ENCODE measurements around the gene CEP83.

CEP83 gene

DNA sequence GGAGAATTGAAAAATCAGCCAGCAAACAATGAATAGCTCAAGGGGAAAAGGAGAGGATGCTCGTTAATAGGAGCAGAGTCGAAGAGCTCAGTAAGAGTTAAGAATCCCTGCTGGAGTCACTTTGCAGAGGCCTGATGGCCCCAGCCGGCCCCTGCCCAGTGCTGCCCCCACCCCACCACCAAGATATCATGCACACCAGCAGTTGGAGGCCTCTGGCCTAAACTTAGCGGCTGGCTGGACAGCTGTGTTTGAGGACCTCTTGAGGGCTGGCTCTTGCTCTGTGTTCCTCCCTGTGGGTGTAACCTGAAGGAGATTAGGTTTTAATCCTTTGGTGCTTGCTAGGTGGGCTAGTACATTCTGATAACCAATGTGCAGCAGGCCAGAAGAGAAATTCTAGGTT lies 169.3 kb downstream of the CEP83 start:
- TF ChIP-seq, protein P1, sequence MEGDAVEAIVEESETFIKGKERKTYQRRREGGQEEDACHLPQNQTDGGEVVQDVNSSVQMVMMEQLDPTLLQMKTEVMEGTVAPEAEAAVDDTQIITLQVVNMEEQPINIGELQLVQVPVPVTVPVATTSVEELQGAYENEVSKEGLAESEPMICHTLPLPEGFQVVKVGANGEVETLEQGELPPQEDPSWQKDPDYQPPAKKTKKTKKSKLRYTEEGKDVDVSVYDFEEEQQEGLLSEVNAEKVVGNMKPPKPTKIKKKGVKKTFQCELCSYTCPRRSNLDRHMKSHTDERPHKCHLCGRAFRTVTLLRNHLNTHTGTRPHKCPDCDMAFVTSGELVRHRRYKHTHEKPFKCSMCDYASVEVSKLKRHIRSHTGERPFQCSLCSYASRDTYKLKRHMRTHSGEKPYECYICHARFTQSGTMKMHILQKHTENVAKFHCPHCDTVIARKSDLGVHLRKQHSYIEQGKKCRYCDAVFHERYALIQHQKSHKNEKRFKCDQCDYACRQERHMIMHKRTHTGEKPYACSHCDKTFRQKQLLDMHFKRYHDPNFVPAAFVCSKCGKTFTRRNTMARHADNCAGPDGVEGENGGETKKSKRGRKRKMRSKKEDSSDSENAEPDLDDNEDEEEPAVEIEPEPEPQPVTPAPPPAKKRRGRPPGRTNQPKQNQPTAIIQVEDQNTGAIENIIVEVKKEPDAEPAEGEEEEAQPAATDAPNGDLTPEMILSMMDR (IDR thresholded peaks at IDR 0.05), result no peak
- no peak for TF ChIP-seq ZFX (IDR thresholded peaks at IDR 0.05; ENCODE audit: borderline replicate concordance)
- H3K27ac ChIP-seq, result no peak overlapping the region

DNA sequence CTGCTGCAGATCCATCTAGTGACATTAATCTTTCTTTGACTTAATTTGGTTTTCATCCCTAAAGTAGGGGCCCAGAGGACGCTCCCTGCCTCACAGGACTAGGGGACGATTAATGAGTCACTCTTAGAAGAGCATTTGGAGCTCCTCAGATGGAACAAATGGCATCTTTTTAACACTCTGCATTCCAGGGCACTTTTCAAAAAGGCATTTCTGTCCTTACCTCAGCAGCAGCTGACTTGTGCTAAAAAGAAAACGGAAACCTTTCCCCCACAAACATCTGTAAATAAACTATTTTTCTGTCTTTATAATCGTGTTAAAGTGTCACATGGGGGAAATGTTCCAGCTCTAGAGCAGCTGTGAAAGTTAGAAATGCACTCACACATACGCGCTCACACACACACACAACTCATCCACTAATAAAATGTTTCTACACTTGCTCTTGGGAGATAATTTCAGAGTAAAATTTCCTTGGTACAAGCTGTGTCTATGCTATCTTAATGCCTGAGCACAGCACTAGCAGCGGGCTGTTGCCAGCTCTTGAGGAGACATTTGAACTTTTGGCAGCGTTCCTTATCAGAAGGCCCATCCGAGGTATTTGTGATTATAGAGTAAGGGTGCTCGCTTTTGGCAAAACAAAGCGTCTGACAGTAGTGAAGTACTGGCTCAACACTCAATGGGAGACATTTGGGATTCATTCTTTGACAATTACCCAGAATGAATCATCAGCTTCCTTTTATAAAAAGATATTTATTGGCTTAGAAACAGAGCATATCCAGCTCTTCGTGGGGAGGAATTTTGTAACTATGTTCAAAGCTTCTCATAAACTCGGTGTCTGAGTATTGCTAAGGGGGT lies 170.0 kb downstream of the CEP83 start:
- H3K27ac ChIP-seq, result no peak overlapping the region
- TF ChIP-seq ZFX (IDR thresholded peaks at IDR 0.05; ENCODE audit: borderline replicate concordance), result no peak
- TF ChIP-seq, protein P1 (IDR thresholded peaks at IDR 0.05), result no peak

DNA sequence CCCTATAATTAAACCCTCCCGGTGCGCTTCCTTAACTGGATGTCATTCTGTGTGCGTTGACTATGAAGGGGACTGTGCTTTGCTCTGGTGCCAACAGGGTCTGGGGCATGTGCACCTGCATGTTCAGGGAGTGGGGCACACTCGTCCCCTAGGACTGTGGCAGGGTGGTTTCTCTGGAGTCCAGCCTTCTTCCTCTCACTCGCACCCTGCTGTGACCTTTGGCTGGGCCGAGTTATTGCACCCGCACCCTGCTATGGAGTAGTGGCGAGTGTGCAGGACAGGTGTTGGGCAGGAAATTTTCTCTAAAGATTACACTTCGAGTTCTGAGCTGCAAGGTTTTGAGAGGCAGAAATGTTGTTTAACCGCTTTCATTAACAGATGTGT lies 172.4 kb downstream of the CEP83 start:
- H3K27ac ChIP-seq, result no peak overlapping the region
- TF ChIP-seq ZFX (IDR thresholded peaks at IDR 0.05; ENCODE audit: borderline replicate concordance), result no peak
- TF ChIP-seq, protein P1 (IDR thresholded peaks at IDR 0.05), result no peak

DNA sequence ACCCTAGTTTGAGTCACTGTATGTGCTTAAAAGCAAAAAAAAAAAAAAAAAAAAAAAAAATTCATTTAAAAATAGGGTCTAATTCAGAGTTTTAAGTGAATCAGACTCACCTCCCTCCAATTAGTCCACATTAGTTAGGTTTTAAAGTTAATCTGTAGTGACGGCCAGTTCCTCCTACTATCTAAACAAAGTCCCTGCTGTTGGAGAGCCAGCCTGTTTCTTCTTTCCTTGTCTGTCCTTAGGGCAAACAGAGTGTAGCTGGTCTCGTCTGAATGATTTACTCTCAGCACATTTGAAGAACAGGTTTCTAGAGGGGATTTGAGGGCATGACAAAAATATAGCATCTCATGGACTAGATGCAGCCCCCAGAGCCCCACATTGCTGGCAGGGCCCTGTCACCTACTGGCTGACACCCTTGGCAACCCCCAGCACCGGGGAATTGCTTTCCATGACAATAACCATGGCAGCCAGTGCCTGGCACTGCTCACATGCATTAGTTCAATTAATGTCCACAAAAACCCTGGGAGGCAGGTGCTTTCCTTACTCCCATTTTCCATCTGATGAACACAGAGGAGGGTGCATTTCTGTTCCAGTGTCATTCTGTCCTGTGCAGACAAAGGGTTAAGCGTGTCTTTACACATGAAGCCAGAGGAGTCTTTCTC lies 173.0 kb downstream of the CEP83 start:
- no peak for TF ChIP-seq ZFX (IDR thresholded peaks at IDR 0.05; ENCODE audit: borderline replicate concordance)
- TF ChIP-seq, protein P1 (IDR thresholded peaks at IDR 0.05), result no peak
- H3K27ac ChIP-seq, result no peak overlapping the region

DNA sequence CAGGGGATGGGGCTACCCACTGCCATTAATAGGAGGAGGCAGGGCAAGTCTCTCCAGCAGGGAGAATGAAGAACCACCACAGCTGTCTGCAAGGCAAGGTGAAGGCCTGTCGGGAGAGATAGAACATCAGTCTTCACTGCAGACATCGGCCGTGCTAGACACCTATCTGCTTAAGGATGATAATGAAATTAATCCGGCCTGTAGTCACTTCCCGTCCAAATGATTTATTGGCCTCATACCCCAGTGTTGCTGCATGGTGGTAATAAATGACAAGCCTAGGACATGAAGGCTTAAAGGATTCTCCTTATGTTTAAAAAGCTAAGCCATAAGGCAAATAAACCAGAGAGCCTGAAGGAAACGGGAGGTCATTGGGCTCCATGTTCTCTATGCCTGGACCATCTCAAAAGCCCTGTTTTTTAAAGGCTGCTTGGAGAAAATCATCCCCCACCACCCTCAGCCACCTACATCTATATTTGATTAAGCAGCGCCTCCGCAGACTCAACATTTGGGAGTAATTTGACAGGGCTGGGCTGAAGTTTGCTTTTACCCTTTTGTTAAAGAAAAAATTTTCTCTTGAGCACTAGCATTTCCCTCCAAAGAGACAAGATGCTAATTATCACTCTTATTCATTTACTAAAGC lies 173.6 kb downstream of the CEP83 start:
- no peak overlapping the region for H3K27ac ChIP-seq

DNA sequence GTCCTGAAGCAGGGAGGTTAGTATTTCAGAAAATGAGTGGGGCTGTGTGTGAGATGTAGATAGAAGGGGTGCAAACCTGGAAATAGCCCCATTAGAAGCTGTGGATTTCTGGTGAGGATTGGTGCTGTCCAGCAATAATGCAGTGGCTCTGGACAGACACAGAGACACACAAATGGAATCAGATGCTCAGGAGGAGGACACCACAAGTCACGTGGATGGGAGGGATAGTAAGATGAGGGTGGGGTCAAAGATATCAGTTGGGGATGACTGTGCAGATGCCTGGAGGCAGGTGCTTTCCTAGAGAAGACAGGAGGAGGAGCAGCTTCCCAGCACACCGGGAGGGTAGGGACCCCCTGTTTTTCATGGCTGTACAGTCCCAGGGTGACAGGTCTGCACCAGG lies 174.8 kb downstream of the CEP83 start:
- H3K27ac ChIP-seq, result no peak overlapping the region
- TF ChIP-seq ZFX (IDR thresholded peaks at IDR 0.05; ENCODE audit: borderline replicate concordance), result no peak
- TF ChIP-seq, protein P1 (IDR thresholded peaks at IDR 0.05), result no peak

More for the DNA sequence above, 173.6 kb downstream of the CEP83 start:
- TF ChIP-seq, protein P1 (IDR thresholded peaks at IDR 0.05), result no peak
- no peak for TF ChIP-seq ZFX (IDR thresholded peaks at IDR 0.05; ENCODE audit: borderline replicate concordance)
